IMR-90 (cell line): ENCODE data around the gene CCR9. TPM values are rescaled to one million over a fixed set of nuclear protein-coding genes. Genes with fewer than 3 reads are reported as not detected.

Experiments used
- ATAC-seq: fragments of 200-7000 bp; cut with Tn5 transposase; 2 replicates; pipeline ENCODE4 v1.9.1; 2020; ENCODE audit warnings: low read depth, mild to moderate bottlenecking, moderate library complexity
- BruUV-seq: library from RNA; stranded (reverse); fragments of 400-500 nt; replicated peaks from 2 replicates; lab custom pipeline; 2021; lab: Mats Ljungman, UMichigan
- CTCF ChIA-PET: fragments of 300-600 bp; formaldehyde crosslinking; extraction: SDS; loops from one replicate; lab custom pipeline; 2021; ENCODE audit warnings: antibody characterized with exemption; lab: Yijun Ruan, JAX
- POLR2A ChIA-PET: fragments of 300-600 bp; sonication (Branson Sonifier 250); formaldehyde crosslinking; loops from one replicate; lab custom pipeline; 2022; ENCODE audit warnings: antibody characterized with exemption; ENCODE audit not compliant: unreplicated experiment; lab: Charles Lee
- DNase-seq: peaks from one replicate; pipeline ENCODE4 v3.0.0; 2013
- H2AFZ ChIP-seq: replicated peaks from 2 replicates; pipeline ENCODE3; 2013; ENCODE audit warnings: low read length, mild to moderate bottlenecking; ENCODE audit not compliant: poor library complexity
- H2AK5ac ChIP-seq: 2 replicates; pipeline ENCODE4 v1.6.1; 2013; ENCODE audit warnings: low read depth, low read length, inconsistent platforms
- H2AK9ac ChIP-seq: replicated peaks from 2 replicates; pipeline ENCODE3; 2013; ENCODE audit warnings: mild to moderate bottlenecking, low read depth, low read length, moderate library complexity; ENCODE audit not compliant: poor library complexity
- H2BK120ac ChIP-seq: 2 replicates; pipeline ENCODE4 v1.6.1; 2013; ENCODE audit warnings: low read depth, low read length, inconsistent platforms
- H2BK15ac ChIP-seq: 3 replicates; pipeline ENCODE4 v1.6.1; 2013; ENCODE audit warnings: low read depth, low read length, inconsistent platforms
- H2BK20ac ChIP-seq: 2 replicates; pipeline ENCODE4 v1.6.1; 2013; ENCODE audit warnings: low read depth, mild to moderate bottlenecking, inconsistent platforms, low read length, moderate library complexity
- H2BK5ac ChIP-seq: 2 replicates; pipeline ENCODE4 v1.6.1; 2013; ENCODE audit warnings: mild to moderate bottlenecking, low read depth, low read length, inconsistent platforms; ENCODE audit not compliant: poor library complexity, severe bottlenecking
- H3K14ac ChIP-seq: replicated peaks from 2 replicates; pipeline ENCODE4 v1.6.1; 2013; ENCODE audit warnings: low read depth, low read length, inconsistent platforms
- H3K18ac ChIP-seq: 2 replicates; pipeline ENCODE4 v1.6.1; 2013; ENCODE audit warnings: low read depth, low read length, control low read depth
- H3K23ac ChIP-seq: 2 replicates; pipeline ENCODE4 v1.6.1; 2013; ENCODE audit warnings: low read depth, low read length, inconsistent platforms
- H3K27ac ChIP-seq: 2 replicates; pipeline ENCODE4 v1.5.1; 2013; ENCODE audit warnings: mild to moderate bottlenecking, control low read depth, low read length; ENCODE audit not compliant: insufficient read depth
- H3K27me3 ChIP-seq: 2 replicates; pipeline ENCODE4 v1.6.1; 2013; ENCODE audit warnings: low read length; ENCODE audit not compliant: control insufficient read depth, insufficient read depth
- H3K36me3 ChIP-seq: 2 replicates; pipeline ENCODE4 v1.6.1; 2013; ENCODE audit warnings: low read length, mixed read lengths; ENCODE audit not compliant: control insufficient read depth, insufficient read depth
- H3K4ac ChIP-seq: 2 replicates; pipeline ENCODE4 v1.6.1; 2013; ENCODE audit warnings: low read depth, low read length, inconsistent platforms
- H3K4me1 ChIP-seq: 2 replicates; pipeline ENCODE4 v1.6.1; 2013; ENCODE audit warnings: low read length, mixed read lengths; ENCODE audit not compliant: control insufficient read depth, insufficient read depth
- H3K4me2 ChIP-seq: 2 replicates; pipeline ENCODE4 v1.6.1; 2013; ENCODE audit warnings: low read depth, mild to moderate bottlenecking, control low read depth, low read length, moderate library complexity
- H3K4me3 ChIP-seq: 2 replicates; pipeline ENCODE4 v1.5.1; 2013; ENCODE audit warnings: low read depth, mild to moderate bottlenecking, control low read depth, low read length, moderate library complexity; ENCODE audit not compliant: insufficient read depth
- H3K56ac ChIP-seq: 2 replicates; pipeline ENCODE4 v1.6.1; 2013; ENCODE audit warnings: low read length, inconsistent platforms; ENCODE audit not compliant: insufficient read depth; ENCODE audit errors: extremely low read depth
- H3K79me1 ChIP-seq, 2 experiments: 2 replicates each; pipeline ENCODE4 v1.6.1; 2013; ENCODE audit warnings: low read length in 2 of 2, inconsistent platforms in 1 of 2, low read depth in 1 of 2
- H3K9ac ChIP-seq: 2 replicates; pipeline ENCODE4 v1.6.1; 2013; ENCODE audit warnings: low read depth, low read length, control low read depth
- H3K9me1 ChIP-seq: 2 replicates; pipeline ENCODE4 v1.6.1; 2013; ENCODE audit warnings: low read length, inconsistent platforms; ENCODE audit not compliant: insufficient read depth
- H3K9me3 ChIP-seq: 2 replicates; pipeline ENCODE4 v1.6.1; 2013; ENCODE audit warnings: low read length; ENCODE audit not compliant: control insufficient read depth, insufficient read depth
- H4K20me1 ChIP-seq: 2 replicates; pipeline ENCODE4 v1.6.1; 2013; ENCODE audit warnings: low read length, inconsistent platforms; ENCODE audit not compliant: insufficient read depth
- H4K5ac ChIP-seq: 2 replicates; pipeline ENCODE4 v1.6.1; 2013; ENCODE audit warnings: mild to moderate bottlenecking, low read depth, low read length, control low read depth
- H4K8ac ChIP-seq, 2 experiments: 2 replicates each; pipeline ENCODE4 v1.6.1; 2013; ENCODE audit warnings: low read depth in 2 of 2, low read length in 2 of 2, control low read depth in 1 of 2, inconsistent platforms in 1 of 2
- H4K91ac ChIP-seq: 2 replicates; pipeline ENCODE4 v1.6.1; 2013; ENCODE audit warnings: low read depth, low read length, inconsistent platforms; ENCODE audit not compliant: insufficient read depth
- CTCF ChIP-seq: conservative IDR thresholded peaks from 2 replicates; pipeline ENCODE4 v1.5.1; 2012; ENCODE audit warnings: mild to moderate bottlenecking, low read depth, low read length, improper control_type of control experiment
- ELK1 ChIP-seq: fragments of 150-350 bp; IDR thresholded peaks from 2 replicates; pipeline ENCODE4 v1.6.1; 2016; ENCODE audit warnings: low read depth, mild to moderate bottlenecking, low read length, moderate library complexity, borderline replicate concordance
- MXI1 ChIP-seq: IDR thresholded peaks from 2 replicates; pipeline ENCODE4 v1.6.1; 2012; ENCODE audit warnings: low read depth, mild to moderate bottlenecking, low read length, moderate library complexity, borderline replicate concordance
- NFE2L2 ChIP-seq: fragments of 150-350 bp; IDR thresholded peaks from 2 replicates; pipeline ENCODE4 v1.6.1; 2016; ENCODE audit warnings: low read depth, mild to moderate bottlenecking, low read length
- RAD21 ChIP-seq: IDR thresholded peaks from 2 replicates; pipeline ENCODE4 v1.6.1; 2012; ENCODE audit warnings: low read length, improper control_type of control experiment
- SMC3 ChIP-seq: fragments of 150-350 bp; IDR thresholded peaks from 2 replicates; pipeline ENCODE4 v1.6.1; 2016; ENCODE audit warnings: low read depth, mild to moderate bottlenecking, antibody characterized with exemption, low read length, moderate library complexity
- USF2 ChIP-seq: fragments of 150-350 bp; IDR thresholded peaks from 2 replicates; pipeline ENCODE4 v1.6.1; 2017; ENCODE audit warnings: mild to moderate bottlenecking, antibody characterized with exemption, low read length, low read depth
- WGBS, 2 experiments: methylation state at CpG; one replicate each; pipeline versions ENCODE4 v1.1.5 to v1.1.7; 2013; ENCODE audit warnings: missing lambda C conversion rate in 2 of 2; ENCODE audit not compliant: insufficient read length in 1 of 2; ENCODE audit errors: extremely low coverage in 2 of 2; 5-methylcytosine and 5-hydroxymethylcytosine counted together
- dilution Hi-C: fragments of 300-500 bp; cut with HindIII; formaldehyde crosslinking; loops from one replicate; pipeline ENCODE4 v1.14.3; 2018; ENCODE audit warnings: low sequenced_read_pairs; ENCODE audit not compliant: unreplicated experiment
- in situ Hi-C: fragments of 300-500 bp; cut with MboI; formaldehyde crosslinking; loops from 3 replicates; pipeline ENCODE4 v1.14.3; 2019; ENCODE audit warnings: low sequenced_read_pairs, inconsistent platforms, mixed read lengths
- intact Hi-C: fragments of 100-400 bp; cut with micrococcal nuclease; formaldehyde crosslinking; loops from 2 replicates; pipeline ENCODE4 v1.10.0; 2022
- polyA plus RNA-seq, 3 experiments: library from polyadenylated mRNA; depleted of rRNA; stranded (reverse); fragments of >200 nt; gene quantifications; 2 replicates each; pipeline ENCODE4 v1.2.3, GENCODE V29; 2012; ENCODE audit warnings: low replicate concordance in 1 of 3
- total RNA-seq: library from RNA; depleted of rRNA; stranded (reverse); fragments of >200 nt; gene quantifications from 2 replicates; pipeline ENCODE4 v1.2.3, GENCODE V29; 2012

Gene CCR9
- total and polyA plus RNA-seq, 2 of the 4 experiments (the other 2 are of a cell fraction): not detected

- WGBS, 2 experiments: 39% methylated on average over 5 of the region's 9 CpGs; no CpG with 5 or more reads in 1 of the 2 experiments
- Histone ChIP-seq H3K18ac (no peak overlapping the region), H4K5ac (no peak overlapping the region), H2BK120ac (0 out of 2 replicates have a peak overlapping the region, but pooled peaks have one; percentile 32), H2BK15ac (no peak overlapping the region), H4K8ac (no peak overlapping the region), H3K36me3 (no peaks in the 10 kb centered on the region), H2AK5ac (peak overlapping the region; percentile 69; the same call in 1 of the 2 replicates), H3K9ac (no peak overlapping the region), H3K4me2 (no peak overlapping the region), H3K27ac (no peak overlapping the region), H3K4me1 (peaks cover 19% of the 10 kb centered on the region), H2BK20ac (no peak overlapping the region), H2AFZ (peak overlapping the region; percentile 16), H3K79me1 (no peaks in the 10 kb centered on the region), H3K14ac (peak overlapping the region; percentile 1; the same call in 1 of the 2 replicates), H2BK5ac (no peak overlapping the region), H3K27me3 (no peaks in the 10 kb centered on the region), H4K91ac (no peak overlapping the region; the same call in 1 of the 2 replicates), H3K9me3 (no peaks in the 10 kb centered on the region), H2AK9ac (peak overlapping the region; percentile 79), H3K4me3 (no peak overlapping the region), H3K23ac (0 out of 2 replicates have a peak overlapping the region, but pooled peaks have one; percentile 0), H4K20me1 (no peaks in the 10 kb centered on the region), H3K4ac (no peak overlapping the region), H3K56ac (no peak overlapping the region), H3K9me1 (peaks cover 12% of the 10 kb centered on the region; the same call in 1 of the 2 replicates)
- BruUV-seq: no TSS peak
- ChIA-PET POLR2A (no interaction called here), CTCF (interaction anchor here (0.6 to 1.2 kb wide), 4 partner anchors 23 to 192 kb away, joined by 3 read pairs; no protein-coding TSS in a partner anchor)
- intact Hi-C loops (loop anchor here (1.0 kb wide), 1 partner anchor 146 kb away; no protein-coding TSS in a partner anchor), in situ Hi-C loops (no loop called here), dilution Hi-C loops (no loop called here)
- TF ChIP-seq RAD21 (peak; percentile 72), ELK1 (no peak), SMC3 (peak; percentile 48), USF2 (peak; percentile 91), CTCF (peak; percentile 63), MXI1 (no peak), NFE2L2 (no peak)
- ATAC-seq: peak; percentile 84
- peak; percentile 84 for DNase-seq
These were observed 20.5 kb downstream of the CCR9 start for GRCh38 chr3:45906681-45907407.
